Measurements from ENCODE around the gene PRR9. TPM values are rescaled to one million over a fixed set of nuclear protein-coding genes. Genes with fewer than 3 reads are reported as not detected.

The PRR9 gene
- total RNA-seq, 2 experiments from 2014 or later: not detected

Other genes starting within 250 kb of the PRR9 start
- not detected for gene SPRR4, start 246.9 kb upstream of the PRR9 start, total RNA-seq
- gene SPRR1A, start 233.5 kb upstream of the PRR9 start, total RNA-seq: not detected
- gene SPRR3, start 215.8 kb upstream of the PRR9 start, total RNA-seq: not detected
- not detected for gene SPRR1B, start 186.4 kb upstream of the PRR9 start, total RNA-seq
- not detected for gene SPRR2D, start 176.5 kb upstream of the PRR9 start, total RNA-seq
- not detected for gene SPRR2A, start 160.1 kb upstream of the PRR9 start, total RNA-seq
- not detected for gene SPRR2B, start 146.0 kb upstream of the PRR9 start, total RNA-seq
- not detected for gene SPRR2E, start 123.1 kb upstream of the PRR9 start, total RNA-seq
- not detected for gene SPRR2F, start 104.1 kb upstream of the PRR9 start, total RNA-seq
- gene SPRR2G, start 66.7 kb upstream of the PRR9 start, total RNA-seq: not detected
- gene LELP1, start 14.2 kb upstream of the PRR9 start, total RNA-seq: not detected
- gene LORICRIN, start 42.1 kb downstream of the PRR9 start, total RNA-seq: not detected
- gene PGLYRP3, start 95.4 kb downstream of the PRR9 start, total RNA-seq: not detected
- gene PGLYRP4, start 131.3 kb downstream of the PRR9 start, total RNA-seq: under 1 TPM in 1 of 2 experiments, not detected in 1; 0.09 TPM
- not detected for gene S100A9, start 140.3 kb downstream of the PRR9 start, total RNA-seq
- not detected for gene S100A12, start 158.0 kb downstream of the PRR9 start, total RNA-seq
- not detected for gene S100A8, start 173.5 kb downstream of the PRR9 start, total RNA-seq
- gene S100A7A, start 198.9 kb downstream of the PRR9 start, total RNA-seq: not detected
- gene S100A7, start 243.1 kb downstream of the PRR9 start, total RNA-seq: not detected

Measured in activated CD4-positive, alpha-beta T cell treated with anti-CD3 and anti-CD28 coated beads for 36 hours (primary cell).